Spleen (tissue), 11 donors: ENCODE data around the gene MEGF6. TPM values are rescaled to one million over a fixed set of nuclear protein-coding genes. Genes with fewer than 3 reads are reported as not detected.
A peak's percentile ranks its signal among the peaks of the same experiment; 100 is the strongest.

Experiments
- DNase-seq: peaks from one replicate; pipeline ENCODE4 v3.0.0-alpha.2; 2020
- H3K27ac ChIP-seq, 8 donors: fragments of 200-600 bp; sonication (generic) in 7 of 8; 1 replicate in 4 of 8; 2 replicates in 4 of 8; pipeline versions ENCODE4 v1.5.0 to v1.8.0; 2016 to 2021; ENCODE audit warnings: inconsistent platforms in 4 of 8, mild to moderate bottlenecking in 4 of 8, moderate library complexity in 1 of 8
- H3K27me3 ChIP-seq, 7 donors: fragments of 200-600 bp; sonication (generic) in 6 of 7; replicated peaks in 1 of 7; 1 replicate in 4 of 7; 2 replicates in 3 of 7; pipeline versions ENCODE4 v1.5.0 to v1.8.0; 2016 to 2021; ENCODE audit warnings: inconsistent platforms in 3 of 7, mild to moderate bottlenecking in 1 of 7
- H3K36me3 ChIP-seq, 6 donors: fragments of 200-600 bp; sonication (generic) in 5 of 6; 1 replicate in 4 of 6; 2 replicates in 2 of 6; pipeline versions ENCODE4 v1.5.0 to v1.8.0; 2016 to 2021; ENCODE audit warnings: inconsistent platforms in 2 of 6
- H3K4me1 ChIP-seq, 6 donors: fragments of 200-600 bp; sonication (generic) in 5 of 6; 1 replicate in 3 of 6; 2 replicates in 3 of 6; pipeline versions ENCODE4 v1.5.0 to v1.8.0; 2016 to 2021; ENCODE audit warnings: inconsistent platforms in 3 of 6
- H3K4me3 ChIP-seq, 8 donors: fragments of 200-600 bp; sonication (generic) in 7 of 8; 1 replicate in 4 of 8; 2 replicates in 4 of 8; pipeline versions ENCODE4 v1.5.0 to v1.8.0; 2016 to 2021; ENCODE audit warnings: inconsistent platforms in 4 of 8, mild to moderate bottlenecking in 4 of 8, moderate library complexity in 2 of 8
- H3K9me3 ChIP-seq, 8 donors: fragments of 200-600 bp; sonication (generic) in 7 of 8; 1 replicate in 4 of 8; 2 replicates in 4 of 8; pipeline versions ENCODE4 v1.5.0 to v1.8.0; 2016 to 2021; ENCODE audit warnings: inconsistent platforms in 4 of 8
- CTCF ChIP-seq, 11 experiments: fragments of 200-600 bp in 7 of 11; fragments of 450-650 bp in 4 of 11; sonication (generic) in 4 of 11; IDR thresholded peaks in 8 of 11; conservative IDR thresholded peaks in 3 of 11; 1 replicate in 7 of 11; 2 replicates in 4 of 11; pipeline versions ENCODE4 v1.4.0 to v1.8.0; 2016 to 2021; ENCODE audit warnings: antibody characterized with exemption in 11 of 11, inconsistent platforms in 4 of 11, mild to moderate bottlenecking in 1 of 11
- POLR2A ChIP-seq, 3 donors: fragments of 450-650 bp; IDR thresholded peaks; one replicate each; pipeline ENCODE4 v1.5.1; 2017; ENCODE audit warnings: antibody characterized with exemption in 3 of 3, mild to moderate bottlenecking in 1 of 3
- POLR2AphosphoS5 ChIP-seq, 3 donors: sonication (generic); formaldehyde crosslinking; IDR thresholded peaks; one replicate each; pipeline ENCODE4 v1.5.1; 2017; ENCODE audit warnings: antibody characterized with exemption in 3 of 3
- WGBS, 5 donors: extraction: QIAGEN DNeasy Blood & Tissue Kit in 3 of 5; methylation state at CpG; one replicate each; pipeline versions ENCODE4 v1.1.5 to v1.1.7; 2013 to 2018; 5-methylcytosine and 5-hydroxymethylcytosine counted together
- intact Hi-C: fragments of 100-400 bp; cut with DNase I; formaldehyde crosslinking; loops from one replicate; pipeline ENCODE4 v1.15.0; 2023; ENCODE audit warnings: low total_unique reads
- polyA plus RNA-seq, 3 donors: library from polyadenylated mRNA; stranded (reverse); fragments of 200-250 nt; gene quantifications; one replicate each; pipeline ENCODE4 v1.2.1, GENCODE V29; 2013
- total RNA-seq, 7 donors: library from RNA; depleted of rRNA in 3 of 7; stranded (reverse); fragments of >200 nt in 3 of 7; fragmentation: NEBNext Ultra II Directional in 4 of 7; extraction: Animal tissue kit (Norgen Biotek cat#: 25700) in 4 of 7; gene quantifications; one replicate each; pipeline versions ENCODE4 v1.1.0 to v1.2.1, GENCODE V29; 2016 to 2021
- donor health status: healthy with polysubstance abuse.
- donor health status: DM: no; HTN: no; CAD: no; lungs with moderate emphysema.
- donor health status: DM: no; HTN: no; CAD: no.
- donor health status: Bipolar disorder and iron deficiency.
- donor health status: healthy.
- donor health status: DM: no; HTN: no; CAD: no.
- donor health status: DM: yes; HTN: yes; CAD: no.

Gene MEGF6
- total and polyA plus RNA-seq, 10 donors: 8.7 to 39.5 (median 20.3) TPM

- TF ChIP-seq POLR2A (IDR thresholded peaks at IDR 0.05) (no peak), POLR2AphosphoS5 (IDR thresholded peaks at IDR 0.05) (no peak), CTCF (IDR thresholded peaks at IDR 0.05 in 8 of 11, conservative IDR thresholded peaks at IDR 0.05 in 3 of 11) (no peak)
- WGBS, 5 donors: 90 to 95% (median 93%) methylated on average over 4 of the region's 4 CpGs
- H3K27me3 ChIP-seq: peaks cover 0 to 15% (median 0%) of the 10 kb centered on the region in 7 donors
- peaks cover 0 to 18% (median 0%) of the 10 kb centered on the region in 6 donors for H3K36me3 ChIP-seq
- H3K9me3 ChIP-seq: peaks cover 0 to 18% (median 12%) of the 10 kb centered on the region in 8 donors
- no peak overlapping the region for H3K27ac ChIP-seq
- H3K4me3 ChIP-seq: no peak overlapping the region
- intact Hi-C loops: loop anchor here (5.0 kb wide), 1 partner anchor 36 kb away; the partner anchor contains the start of gene ARHGEF16
- DNase-seq: no peak
- H3K4me1 ChIP-seq: peaks cover 0 to 18% (median 12%) of the 10 kb centered on the region in 6 donors
These were observed 122.9 kb downstream of the MEGF6 start for GRCh38 chr1:3488432-3488831.

DNA sequence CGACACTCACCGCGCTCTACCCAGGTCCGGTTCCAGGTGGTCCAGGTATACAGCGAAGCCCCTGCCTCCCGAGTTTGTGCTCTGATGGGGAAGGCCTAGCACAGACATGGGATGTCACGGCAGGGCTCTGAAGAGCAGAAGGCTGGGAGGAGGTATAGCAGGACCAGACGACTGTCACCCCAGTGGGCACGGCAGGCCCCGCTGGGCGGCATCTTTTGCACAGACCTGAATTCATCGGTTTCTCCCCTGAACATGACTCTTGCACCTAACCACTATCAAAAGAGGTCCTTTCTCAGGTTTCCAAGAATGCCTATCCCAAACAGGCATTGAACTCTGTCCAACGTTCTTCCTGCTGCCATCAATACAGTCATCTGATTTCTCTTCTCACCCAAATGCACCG, 126.3 kb downstream of the MEGF6 start:
- peaks cover 0 to 11% (median 0%) of the 10 kb centered on the region in 6 donors for H3K36me3 ChIP-seq
- H3K4me3 ChIP-seq: no peak overlapping the region
- TF ChIP-seq CTCF (IDR thresholded peaks at IDR 0.05 in 8 of 11, conservative IDR thresholded peaks at IDR 0.05 in 3 of 11) (no peak), POLR2A (IDR thresholded peaks at IDR 0.05) (no peak), POLR2AphosphoS5 (IDR thresholded peaks at IDR 0.05) (no peak)
- WGBS, 5 donors: 85 to 94% (median 90%) methylated on average over 14 of the region's 14 CpGs
- no peak overlapping the region for H3K27ac ChIP-seq
- intact Hi-C loops: loop anchor here (5.0 kb wide), 1 partner anchor 33 kb away; the partner anchor contains the start of gene ARHGEF16
- peaks cover 0 to 7% (median 0%) of the 10 kb centered on the region in 6 donors for H3K4me1 ChIP-seq
- H3K27me3 ChIP-seq: peaks cover 0 to 45% (median 6%) of the 10 kb centered on the region in 7 donors
- no peak for DNase-seq
- peaks cover 0 to 18% (median 12%) of the 10 kb centered on the region in 8 donors for H3K9me3 ChIP-seq

- Histone ChIP-seq H3K9me3 (peaks cover 0 to 16% (median 11%) of the 10 kb centered on the region in 8 donors), H3K4me3 (no peak overlapping the region), H3K27ac (no peak overlapping the region), H3K27me3 (peaks cover 0 to 55% (median 6%) of the 10 kb centered on the region in 7 donors), H3K4me1 (peaks cover 0 to 7% (median 0%) of the 10 kb centered on the region in 6 donors), H3K36me3 (peaks cover 0 to under 1% (median 0%) of the 10 kb centered on the region in 6 donors)
- 36 to 57% (median 44%) methylated on average over 30 to 31 of the region's 31 CpGs for WGBS, 5 donors
- TF ChIP-seq POLR2AphosphoS5 (IDR thresholded peaks at IDR 0.05) (no peak), POLR2A (IDR thresholded peaks at IDR 0.05) (no peak), CTCF (IDR thresholded peaks at IDR 0.05 in 8 of 11, conservative IDR thresholded peaks at IDR 0.05 in 3 of 11) (peak; percentile 49 to 89 (median 81))
- intact Hi-C loops: no loop called here
- DNase-seq: no peak
These were observed 127.4 kb downstream of the MEGF6 start for GRCh38 chr1:3483801-3484444.

- H3K9me3 ChIP-seq: peaks cover 0 to 10% (median 5%) of the 10 kb centered on the region in 8 donors
- peaks cover 0 to 58% (median 6%) of the 10 kb centered on the region in 7 donors for H3K27me3 ChIP-seq
- H3K36me3 ChIP-seq: no peaks in the 10 kb centered on the region
- H3K4me1 ChIP-seq: peaks cover 0 to 7% (median 0%) of the 10 kb centered on the region in 6 donors
- WGBS, 5 donors: 75 to 79% (median 76%) methylated on average over 5 to 14 of the region's 14 CpGs; no CpG with 5 or more reads in 1 of the 5 donors
- DNase-seq: no peak
- intact Hi-C loops: no loop called here
- no peak overlapping the region for H3K4me3 ChIP-seq
- no peak overlapping the region for H3K27ac ChIP-seq
- TF ChIP-seq POLR2AphosphoS5 (IDR thresholded peaks at IDR 0.05) (no peak), POLR2A (IDR thresholded peaks at IDR 0.05) (no peak), CTCF (IDR thresholded peaks at IDR 0.05 in 8 of 11, conservative IDR thresholded peaks at IDR 0.05 in 3 of 11) (no peak)
These were observed 127.9 kb downstream of the MEGF6 start for GRCh38 chr1:3483380-3483779.
